GM21423 (cell line): Measurements from ENCODE around the gene GUCY1B1.

ENCODE experiments used
- ATAC-seq: cut with Tn5 transposase; IDR thresholded peaks from one replicate; pipeline ENCODE4 v1.9.1; 2021; ENCODE audit warnings: mild to moderate bottlenecking, moderate library complexity; ENCODE audit not compliant: unreplicated experiment

The GUCY1B1 gene

DNA sequence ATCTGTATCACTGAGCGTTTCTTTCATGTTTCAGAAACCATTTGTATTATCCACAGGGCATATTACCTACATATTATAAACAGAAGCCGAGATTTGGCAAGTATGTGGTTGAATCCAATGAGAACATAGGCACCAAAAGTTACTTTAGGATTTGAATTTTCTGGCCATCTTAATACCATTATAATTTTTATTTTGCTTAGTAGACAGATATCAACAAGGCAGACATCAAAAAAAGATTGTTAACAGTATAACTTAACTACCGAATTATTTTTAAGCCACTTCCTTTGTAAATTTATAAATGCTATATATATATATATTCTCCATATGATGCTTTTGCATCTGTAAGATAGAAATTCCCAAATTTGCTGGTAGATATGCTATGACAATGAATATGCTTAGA, 2.2 kb downstream of the GUCY1B1 start:
- ATAC-seq, result no peak

DNA sequence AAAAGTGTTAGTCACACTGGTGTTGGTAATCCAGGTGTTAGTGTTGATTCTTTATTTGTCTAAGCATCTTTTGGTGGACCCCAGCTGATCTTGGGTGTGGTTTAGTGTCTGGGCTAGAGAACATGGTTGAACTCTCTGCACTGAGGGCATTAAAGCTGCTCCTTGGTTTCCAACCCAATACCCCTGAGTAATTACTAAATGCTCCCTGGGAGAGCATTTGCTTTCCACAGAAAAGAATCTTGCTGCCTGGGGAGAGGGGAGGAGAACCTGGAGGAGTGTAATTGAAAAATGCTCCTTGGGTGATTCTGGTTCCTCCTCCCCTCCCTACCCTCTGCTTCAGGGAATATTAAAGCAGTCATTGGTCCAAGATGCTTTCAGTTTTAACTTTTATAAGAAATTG, 3.1 kb downstream of the GUCY1B1 start:
- no peak for ATAC-seq

DNA sequence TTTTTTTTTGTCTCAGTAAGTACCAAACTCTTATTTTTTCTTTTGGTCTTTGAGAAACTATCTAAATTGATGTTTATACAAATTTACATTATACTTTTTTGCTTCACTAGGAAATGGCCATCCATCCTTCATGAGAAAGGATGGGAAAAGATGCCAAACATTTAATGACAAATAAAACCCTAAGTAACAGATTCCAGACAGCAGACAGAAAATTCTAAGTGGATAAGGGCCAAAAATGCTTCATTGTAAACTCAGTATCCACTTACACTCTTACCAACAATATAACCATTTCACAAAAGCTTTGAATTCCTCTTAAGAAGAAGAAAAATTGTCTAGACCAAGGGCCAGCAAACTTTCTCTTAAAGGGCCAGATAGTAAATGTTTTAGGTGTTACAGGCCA, 3.5 kb downstream of the GUCY1B1 start:
- no peak for ATAC-seq

DNA sequence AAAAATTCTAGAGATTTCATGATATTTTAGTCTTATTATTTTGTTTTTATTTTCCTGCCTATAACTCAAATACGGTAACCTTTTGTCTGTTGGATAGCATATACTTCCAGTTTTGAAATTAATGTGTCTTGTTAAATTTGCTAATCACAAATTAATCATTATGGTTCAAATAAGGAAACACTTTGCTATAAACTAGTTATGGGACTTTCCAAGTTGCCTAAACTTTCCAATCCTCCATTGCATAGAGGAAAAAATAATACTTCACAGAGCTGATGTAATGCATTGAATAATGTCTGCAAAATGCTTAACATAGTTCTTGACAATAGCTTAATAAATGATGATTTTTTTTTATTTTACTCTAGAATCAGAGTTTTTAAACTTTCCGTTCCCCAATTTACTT, 4.7 kb downstream of the GUCY1B1 start:
- no peak for ATAC-seq

DNA sequence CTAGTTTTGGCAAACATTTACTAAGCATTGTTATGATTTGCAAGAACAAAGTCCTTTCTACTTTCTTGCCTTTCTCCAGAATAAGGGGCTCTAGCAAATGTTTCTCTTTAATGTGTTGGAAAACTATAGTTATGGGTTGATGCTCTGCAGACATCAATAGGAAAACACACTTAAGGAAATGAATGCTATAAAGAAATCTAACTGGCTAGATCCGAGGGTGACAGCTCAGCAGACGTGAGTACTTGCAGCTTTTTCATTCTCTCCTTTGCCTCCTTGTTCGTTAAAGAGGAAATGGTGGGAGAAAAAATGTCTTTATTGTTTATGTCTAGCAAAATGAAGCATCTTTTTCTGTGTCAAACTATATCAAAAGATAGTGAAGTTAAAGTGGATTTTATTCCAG, 6.3 kb downstream of the GUCY1B1 start:
- ATAC-seq, result no peak

DNA sequence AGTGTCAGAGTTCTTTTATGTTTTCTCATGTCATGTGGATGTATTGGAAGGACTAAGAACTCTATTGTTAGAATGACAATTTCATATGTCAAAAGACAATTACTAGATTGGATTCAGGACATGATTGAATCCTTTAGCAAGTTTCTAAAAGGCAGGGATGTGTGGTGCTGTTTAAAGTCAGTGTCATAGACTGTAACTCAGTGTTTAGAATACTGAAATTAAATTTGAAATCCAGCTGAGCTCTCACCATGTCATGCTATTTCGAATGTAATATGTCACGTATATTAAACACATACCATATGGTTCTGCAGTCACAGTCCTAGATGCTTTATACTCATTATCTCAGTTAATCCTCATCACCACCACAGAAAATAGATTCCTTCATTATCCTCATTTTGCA, 7.8 kb downstream of the GUCY1B1 start:
- ATAC-seq, result no peak

DNA sequence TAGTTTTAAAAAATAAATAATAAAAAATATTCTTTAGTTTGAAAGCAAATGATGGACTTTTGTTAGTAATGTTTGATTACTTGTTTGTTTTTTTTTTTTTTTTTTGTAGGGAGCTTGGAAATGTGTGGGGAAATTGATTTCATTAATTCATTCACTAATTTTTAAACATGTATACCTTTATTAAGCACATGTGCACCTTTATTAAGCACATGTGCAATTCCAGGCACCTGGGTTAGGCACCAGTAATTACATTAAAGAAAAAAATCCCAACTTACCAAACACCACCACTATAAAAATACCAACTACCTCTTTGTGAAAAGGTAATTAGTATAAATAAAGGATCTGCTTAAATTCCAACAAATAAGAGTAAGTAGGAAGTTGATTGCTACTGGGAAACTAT, 9.5 kb downstream of the GUCY1B1 start:
- no peak for ATAC-seq

DNA sequence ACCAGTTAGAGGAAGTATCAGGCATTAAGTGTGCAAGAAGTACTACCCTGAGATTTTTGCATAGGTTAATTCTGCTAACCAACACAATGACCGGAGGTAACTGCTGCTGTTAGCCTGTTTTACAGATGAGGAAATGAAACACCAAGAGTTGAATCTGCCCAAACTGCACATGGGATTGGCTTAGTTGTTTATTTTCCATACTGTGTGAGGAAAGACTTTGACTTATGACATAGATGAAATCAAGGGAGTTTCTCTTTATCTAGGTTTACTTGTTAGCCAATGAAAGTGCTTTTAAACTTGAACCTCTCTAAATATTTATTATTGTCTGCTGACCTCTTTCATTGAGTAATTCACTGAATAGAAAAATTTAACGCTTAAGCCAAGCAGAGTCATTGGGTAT, 10.3 kb downstream of the GUCY1B1 start:
- peak; percentile 87 for ATAC-seq

DNA sequence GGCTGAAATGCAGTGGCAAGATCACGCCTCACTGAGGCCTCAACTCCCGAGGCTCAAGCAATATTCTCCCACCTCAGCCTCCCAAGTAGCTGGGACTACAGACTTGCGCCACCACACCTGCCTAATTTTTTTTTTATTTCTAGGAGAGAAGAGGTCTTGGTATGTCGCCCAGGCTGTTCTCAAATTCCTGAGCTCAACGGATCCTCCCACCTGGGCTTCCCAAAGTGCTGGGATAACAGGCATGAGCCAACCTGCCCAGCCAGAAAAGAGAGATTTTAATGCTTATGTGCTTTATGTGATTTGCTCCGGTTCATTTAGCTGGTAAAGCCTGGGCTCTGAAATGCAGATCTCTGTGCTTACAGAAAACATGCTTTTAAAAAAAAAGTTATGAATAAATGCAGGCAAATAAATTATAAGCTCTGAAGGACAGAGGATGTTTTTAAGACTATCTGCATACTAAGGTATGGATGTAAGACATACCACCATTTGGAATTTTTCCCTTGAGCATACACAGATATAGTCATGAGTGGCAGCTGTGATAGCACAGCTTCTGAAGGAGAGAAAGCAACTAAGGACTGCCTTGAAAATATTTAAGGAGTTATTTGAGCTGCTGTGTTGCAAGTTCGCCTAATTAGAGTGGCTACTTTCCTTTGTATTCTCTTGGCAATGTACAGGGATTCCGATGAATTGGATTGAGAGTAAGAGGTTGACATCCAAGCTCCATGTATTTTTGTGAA, 13.8 kb downstream of the GUCY1B1 start:
- ATAC-seq, result no peak

DNA sequence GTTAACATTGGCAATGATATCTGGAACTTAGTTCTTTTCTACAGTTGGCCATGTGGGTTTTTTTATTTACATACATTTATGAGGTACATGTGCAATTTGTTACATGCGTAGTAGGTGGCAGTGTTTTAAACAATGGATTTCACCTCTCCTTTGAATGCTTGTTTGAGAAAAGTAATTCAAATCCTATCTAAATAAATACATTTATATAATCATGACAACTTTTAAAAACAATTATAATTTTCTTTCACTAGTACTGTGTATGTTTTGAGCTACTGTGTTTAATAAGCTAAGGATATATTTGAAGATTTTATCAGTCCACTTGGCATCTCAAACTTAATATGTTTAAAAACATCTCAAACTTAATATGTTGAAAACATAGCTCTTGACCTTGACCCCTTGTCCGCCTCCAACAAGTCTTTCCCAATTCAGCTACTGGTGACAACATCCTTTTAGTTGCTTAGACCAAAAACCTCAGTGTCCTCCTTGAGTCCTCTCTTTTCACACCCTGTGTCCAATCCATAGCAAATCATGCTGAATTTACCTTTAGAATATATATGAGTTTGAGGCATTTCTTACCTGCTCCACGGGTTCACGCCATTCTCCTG, 14.5 kb downstream of the GUCY1B1 start:
- ATAC-seq, result no peak

DNA sequence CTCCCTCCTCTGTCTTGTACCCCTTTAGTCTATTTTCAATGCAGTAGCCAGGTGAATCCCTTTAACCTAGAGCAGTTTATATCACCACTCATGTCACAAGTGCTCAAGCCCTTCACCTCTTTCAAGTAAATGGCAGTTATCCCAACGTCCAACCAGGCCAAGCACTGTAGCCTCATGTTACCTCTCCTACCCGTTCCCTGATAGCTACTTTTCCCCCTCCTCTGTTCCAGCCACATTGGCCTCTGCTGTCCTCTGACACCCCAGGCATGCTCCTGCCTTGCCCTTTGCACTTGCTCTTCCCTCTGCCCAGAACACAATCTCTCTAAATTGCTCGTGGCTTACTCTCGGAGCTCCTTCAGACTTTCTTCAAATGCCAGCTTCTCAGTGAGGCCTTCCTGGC, 15.2 kb downstream of the GUCY1B1 start:
- ATAC-seq, result no peak

DNA sequence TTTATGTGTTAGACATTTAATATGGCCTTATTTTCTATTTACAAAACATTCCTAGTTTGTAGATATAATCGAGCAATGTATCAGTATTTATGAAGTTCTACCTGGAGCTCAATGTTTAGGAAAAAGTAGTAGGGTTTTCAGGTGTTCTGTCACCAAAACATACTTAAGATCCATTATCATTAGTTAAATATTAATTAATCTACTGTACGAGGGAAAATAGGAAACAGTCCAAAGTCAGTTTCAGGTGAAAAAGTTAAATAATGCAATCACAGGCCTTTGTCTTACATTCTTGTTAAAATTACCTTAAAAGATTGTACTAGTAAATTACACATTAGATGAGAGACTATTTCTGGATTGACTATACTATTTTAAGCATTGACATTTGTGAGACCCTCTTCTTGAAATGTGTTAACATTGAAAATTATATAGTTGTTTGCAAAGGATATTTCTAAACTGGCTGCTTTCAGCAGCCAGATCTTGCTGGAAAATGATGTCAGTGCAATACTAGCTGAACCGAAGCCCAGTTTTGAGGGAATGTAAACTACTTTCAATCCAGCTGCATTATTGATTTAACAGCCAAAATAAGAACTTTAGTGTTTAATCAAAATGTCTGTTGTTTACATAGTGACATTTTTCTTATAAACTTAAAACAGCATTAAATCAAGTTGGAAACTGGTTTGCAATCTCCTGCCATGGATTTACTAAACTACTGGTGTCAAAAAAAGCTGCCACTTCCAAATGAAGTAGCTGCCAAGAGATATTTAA, 19.3 kb downstream of the GUCY1B1 start:
- ATAC-seq, result no peak

DNA sequence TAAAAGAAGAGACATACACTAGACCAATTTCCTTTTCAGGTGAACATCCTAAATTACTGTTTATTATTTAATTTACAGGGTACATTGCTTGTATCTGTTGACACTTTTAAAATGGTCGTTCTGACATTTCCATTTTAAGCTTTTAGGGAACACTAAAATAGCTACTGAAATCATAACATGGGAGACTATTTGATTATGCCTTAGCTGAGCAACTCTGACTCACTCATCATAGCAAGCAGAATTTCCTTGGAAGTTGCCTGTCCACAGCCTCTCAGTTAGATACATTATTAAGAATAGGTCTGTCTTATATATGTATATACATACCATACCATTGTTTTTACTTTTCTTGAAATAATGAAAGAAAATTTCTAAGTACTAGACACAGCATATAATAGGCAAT, 22.0 kb downstream of the GUCY1B1 start:
- ATAC-seq, result no peak

DNA sequence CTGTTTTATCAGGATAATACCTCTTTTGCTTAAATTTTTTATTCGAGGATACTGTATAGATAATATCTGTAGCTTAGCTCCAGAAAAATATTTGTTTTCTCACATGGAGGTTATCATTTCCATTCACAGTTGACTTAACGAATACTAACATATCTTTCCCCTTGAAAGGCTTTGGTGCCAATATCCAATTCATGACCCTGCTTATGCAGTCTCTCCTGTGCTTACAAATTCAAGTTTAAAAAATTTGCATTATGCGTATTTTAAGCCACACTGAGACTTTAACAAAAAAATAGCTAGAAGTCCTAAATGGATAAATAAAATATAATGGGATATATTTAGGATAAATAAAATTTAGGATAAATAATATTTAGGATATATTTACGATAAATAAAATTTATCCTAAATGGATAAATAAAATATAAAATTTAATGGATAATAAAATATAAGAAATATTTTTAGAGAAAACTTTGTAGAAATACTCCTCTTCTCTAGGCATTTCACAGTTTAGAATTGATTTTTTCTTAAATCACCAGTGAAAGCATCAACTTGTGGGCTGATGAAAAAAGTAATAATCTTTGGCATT, 22.5 kb downstream of the GUCY1B1 start:
- ATAC-seq, result no peak

DNA sequence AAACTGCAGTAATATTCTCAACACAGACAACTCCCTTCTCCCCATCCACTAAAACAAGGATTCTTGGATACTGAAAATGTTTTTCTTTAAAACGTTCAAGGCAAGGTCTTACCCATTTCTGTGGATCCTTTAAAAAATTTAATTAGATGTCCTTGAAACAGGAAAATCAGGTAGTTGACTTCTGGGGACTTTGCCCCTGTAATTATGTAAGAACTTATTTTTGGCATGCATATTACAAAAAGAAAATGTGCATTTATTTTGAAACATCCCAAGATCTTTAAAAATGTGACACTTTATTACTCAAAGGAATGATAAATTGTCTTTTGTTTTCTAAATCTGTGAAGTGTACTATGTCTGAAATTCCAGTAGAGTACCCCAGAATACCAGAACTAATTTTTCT, 25.8 kb downstream of the GUCY1B1 start:
- ATAC-seq, result no peak

DNA sequence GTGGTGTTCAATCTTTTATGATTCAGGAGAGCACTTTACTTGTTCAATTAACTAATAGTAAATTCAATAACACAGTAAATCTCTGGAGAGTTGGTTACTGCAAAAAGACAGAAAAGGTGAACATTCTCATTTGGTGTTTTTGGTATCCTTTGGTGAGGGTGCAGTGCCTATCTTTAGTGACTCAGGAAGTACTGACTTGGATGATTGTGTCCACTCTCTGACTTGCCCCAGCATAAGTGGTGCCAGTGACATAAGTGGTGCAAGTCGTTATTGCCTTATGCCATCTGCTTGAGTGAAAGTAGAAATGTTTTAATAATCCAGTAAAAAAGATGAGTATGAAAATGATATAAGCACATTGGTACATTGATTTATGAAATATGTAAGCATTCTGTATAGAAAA, 27.0 kb downstream of the GUCY1B1 start:
- no peak for ATAC-seq

DNA sequence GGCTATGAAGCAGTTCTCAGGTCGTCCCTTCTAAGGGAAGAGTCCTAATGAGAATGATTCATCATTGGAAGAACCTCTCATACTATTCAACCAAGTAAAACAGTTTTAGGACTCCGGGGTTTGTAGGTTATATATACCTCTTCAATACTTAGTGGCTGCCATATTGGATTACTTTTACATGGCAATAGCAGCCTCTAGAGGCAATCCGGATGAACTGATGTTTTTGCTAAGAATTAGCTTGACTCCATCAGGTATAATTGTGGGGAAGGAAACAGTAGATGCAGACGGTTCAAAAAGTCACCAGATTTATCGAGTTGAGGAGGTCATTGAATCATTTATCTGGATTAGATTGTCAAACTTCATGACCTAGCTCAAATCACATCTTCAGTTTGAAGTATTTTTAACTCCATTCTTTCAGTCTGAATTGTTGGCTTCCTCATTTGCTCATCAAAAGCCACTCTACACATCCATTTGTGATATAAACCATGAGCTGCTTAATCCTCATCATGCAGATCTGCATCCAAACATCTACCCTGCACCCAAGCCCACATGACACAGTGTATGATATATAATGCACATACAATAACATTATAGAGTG, 28.4 kb downstream of the GUCY1B1 start:
- peak; percentile 98 for ATAC-seq

DNA sequence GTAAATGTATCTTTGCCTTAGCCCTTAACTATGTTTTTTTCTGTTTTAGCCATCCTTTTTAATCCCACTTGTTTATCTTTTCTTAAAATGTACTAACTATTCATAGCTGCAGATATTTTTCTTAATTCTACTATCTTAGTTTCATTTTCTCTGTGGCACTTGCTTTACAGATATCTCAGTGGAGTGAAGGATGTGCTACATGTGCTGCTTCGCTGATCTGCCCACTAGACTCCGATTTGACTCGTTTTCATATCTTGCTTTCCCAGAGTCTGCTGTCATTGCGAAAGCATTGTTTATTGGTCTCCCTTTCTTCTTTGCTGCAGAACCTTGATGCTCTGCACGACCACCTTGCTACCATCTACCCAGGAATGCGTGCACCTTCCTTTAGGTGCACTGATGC, 30.6 kb downstream of the GUCY1B1 start:
- peak; percentile 42 for ATAC-seq

DNA sequence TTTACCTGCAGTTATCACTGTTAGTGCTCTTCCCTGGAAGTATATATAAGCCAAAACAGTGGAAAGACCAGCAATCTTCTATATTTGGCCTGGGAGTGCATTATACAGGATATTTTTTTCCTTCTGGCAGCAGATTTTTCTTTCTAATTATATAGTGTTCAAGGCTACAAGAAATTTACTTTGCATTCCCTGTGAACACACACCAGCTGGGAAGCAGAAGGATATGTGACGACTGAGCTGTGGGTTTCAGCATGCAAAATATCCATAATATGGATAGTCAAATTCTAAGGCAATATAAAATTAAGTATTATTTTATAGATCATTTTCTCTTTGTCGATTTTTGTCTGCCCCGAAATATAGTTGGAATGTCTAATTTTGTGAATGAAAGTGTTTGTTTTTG, 31.2 kb downstream of the GUCY1B1 start:
- no peak for ATAC-seq

DNA sequence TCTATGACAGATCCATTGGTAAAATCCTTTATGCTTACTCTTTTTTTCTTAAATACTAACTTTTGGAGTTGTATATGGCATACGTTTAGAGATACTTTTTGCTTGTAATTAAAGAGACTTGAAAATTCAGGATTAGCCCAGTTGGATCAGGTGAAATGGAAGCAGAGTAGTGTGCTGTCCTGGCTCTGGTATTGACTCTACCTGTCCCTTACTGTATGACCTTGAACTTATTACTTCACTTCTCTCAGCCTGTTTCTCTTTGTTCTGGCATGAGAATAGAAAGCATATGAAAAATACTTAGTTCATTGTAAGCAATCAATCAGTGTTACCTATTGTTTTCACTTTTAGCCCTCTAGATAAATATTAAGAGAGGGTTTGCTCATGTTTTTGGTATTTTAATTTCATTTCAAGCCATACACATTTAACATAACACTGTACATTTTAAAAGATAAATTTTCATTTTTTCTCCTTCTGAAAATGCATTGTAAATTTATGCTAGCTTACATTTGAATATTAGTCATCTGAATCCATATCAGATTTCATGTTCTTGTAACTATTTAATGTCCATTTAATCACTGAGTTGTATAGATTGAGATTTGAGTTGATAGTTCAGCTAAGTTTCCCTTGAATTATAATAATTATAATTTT, 35.9 kb downstream of the GUCY1B1 start:
- ATAC-seq, result no peak

DNA sequence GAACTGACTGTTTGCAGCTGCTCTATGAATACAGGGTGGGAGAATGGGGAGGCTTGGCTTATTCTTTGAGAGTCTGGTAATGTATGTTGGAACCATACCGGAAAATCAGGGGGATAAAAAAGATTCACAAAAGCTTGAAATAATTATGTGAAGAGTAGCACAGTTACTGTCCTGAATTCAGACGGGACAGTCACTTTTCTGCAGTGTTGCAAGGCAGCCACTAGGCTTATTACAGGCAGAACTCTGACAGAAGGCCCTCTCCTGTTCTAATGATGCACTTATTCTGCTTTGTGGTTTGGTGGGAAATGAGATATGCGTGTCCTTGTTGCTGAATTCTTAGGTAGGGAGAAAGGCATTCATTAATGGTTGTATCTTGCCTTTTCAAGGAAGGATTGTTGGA, 37.2 kb downstream of the GUCY1B1 start:
- peak; percentile 85 for ATAC-seq
